Dermis microvascular lymphatic vessel endothelial cell (primary cell): ENCODE results near the gene OR2AT4. TPM values are rescaled to one million over a fixed set of nuclear protein-coding genes. Genes with fewer than 3 reads are reported as not detected.
A peak's percentile ranks its signal among the peaks of the same experiment; 100 is the strongest.
"Not testable (repeated sequence)": the region's sequence is repeated elsewhere in the genome, so short reads cannot be mapped to it uniquely, and the experiment has no call there.

Experiments
- DNase-seq, 2 donors: peaks; one replicate each; pipeline versions ENCODE4 v3.0.0 to v3.0.0-alpha.2; 2010; ENCODE audit warnings: low read depth in 2 of 2
- total RNA-seq: library from RNA; depleted of rRNA; stranded (reverse); fragments of >200 nt; gene quantifications from 2 replicates; pipeline ENCODE4 v1.2.1, GENCODE V29; 2014

Gene OR2AT4
- total RNA-seq, 1 donor from 2014 or later = not detected

DNA sequence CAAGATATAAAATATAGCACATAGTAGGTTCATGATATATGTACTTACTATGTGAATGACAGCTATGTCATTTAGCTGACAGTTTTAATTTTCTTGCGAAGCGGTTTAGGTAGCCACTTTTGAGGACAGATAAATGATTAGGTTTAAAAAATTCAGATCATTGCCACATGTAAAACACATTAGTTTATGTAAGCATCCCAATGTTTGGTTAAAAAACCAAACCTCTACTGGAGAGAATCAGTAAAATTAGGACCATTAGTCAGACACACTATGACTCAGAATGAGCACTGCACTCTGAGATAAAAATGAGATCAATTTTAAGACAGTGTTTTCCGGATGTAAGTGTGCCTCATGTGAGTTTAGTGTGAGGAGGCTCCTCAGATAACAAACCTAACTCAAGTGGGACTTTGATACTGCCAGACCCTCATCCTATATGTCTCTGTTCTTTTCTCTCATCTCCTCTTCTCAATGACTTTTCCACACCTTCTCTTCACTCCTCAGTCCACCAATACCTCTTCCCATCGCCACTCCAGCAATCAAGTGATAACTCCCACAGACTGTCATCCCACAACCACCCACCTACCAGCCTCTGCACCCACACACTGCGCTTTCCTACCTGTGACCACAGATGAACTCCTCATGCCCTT lies 6.8 kb upstream of the OR2AT4 start:
- DNase-seq = peak in 1 of 2 donors; percentile 9

DNA sequence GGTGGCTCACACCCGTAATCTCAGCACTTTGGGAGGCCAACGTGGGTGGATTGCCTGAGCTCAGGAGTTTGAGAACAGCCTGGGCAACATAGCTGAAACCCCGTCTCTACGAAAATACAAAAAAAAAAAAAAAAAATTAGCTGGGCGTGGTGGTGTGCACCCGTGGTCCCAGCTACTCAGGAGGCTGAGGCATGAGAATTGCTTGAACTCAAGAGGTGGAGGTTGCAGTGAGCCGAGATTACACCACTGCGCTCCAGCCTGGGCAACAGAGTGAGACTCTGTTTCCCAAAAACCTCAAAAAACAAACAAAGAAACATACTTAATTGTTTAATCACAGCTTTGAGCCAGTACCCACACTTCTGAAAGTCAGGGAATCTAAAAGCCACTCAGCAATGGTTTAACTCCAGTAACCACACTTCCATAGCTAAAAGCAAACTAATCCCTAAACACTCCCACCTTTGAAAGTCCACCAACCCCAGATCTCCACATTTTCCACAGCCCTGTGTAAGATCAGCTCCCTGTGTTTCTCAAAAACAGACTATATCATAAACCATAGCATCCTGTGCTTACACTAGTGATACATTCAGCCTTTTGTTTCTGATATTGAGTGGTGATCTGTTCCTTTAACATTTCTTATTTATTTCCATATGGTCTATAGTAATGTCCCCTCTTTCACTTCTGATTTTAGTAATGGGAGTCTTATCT lies 4.9 kb upstream of the OR2AT4 start:
- no peak for DNase-seq

DNA sequence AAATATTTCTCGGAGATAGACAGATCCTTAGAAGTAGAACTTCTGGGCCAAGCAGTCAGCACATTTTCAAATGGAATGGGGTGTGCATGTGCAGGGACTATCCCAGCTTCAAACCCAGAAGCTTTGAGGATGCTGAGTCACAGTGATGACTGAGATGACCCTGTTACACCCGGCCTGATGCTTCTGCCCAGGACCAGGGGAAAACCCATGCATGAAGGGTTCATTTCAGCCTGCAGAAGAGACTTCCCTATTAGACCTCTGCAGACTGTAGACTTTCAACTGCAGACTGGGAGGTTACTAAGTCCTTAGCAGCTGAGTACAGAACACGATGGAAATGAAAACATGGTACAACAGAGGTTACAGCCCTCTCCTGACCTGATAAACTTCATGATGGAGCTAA lies 3.6 kb upstream of the OR2AT4 start:
- DNase-seq = peak in 1 of 2 donors; percentile 59

- no peak for DNase-seq
Observed at GRCh38 chr11:75099635-75100034, 3.0 kb upstream of the OR2AT4 start.

GRCh38 chr11:75098835-75099439 lies 2.3 kb upstream of the OR2AT4 start:
- not testable (repeated sequence) for DNase-seq

DNA sequence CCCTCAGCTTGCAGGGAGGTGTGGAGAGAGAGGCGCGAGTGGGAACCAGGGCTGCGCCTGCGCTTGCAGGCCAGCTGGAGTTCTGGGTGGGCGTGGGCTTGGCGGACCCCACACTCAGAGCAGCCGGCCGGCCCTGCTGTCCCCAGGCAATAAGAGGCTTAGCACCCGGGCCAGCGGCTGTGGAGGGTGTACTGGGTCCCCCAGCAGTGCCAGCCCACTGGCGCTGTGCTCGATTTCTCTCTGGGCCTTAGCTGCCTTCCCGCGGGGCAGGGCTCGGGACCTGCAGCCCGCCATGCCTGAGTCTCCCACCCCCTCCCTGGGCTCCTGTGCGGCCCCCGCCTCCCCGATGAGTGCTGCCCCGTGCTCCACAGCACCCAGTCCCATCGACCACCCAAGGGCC lies 1.5 kb upstream of the OR2AT4 start:
- not testable (repeated sequence) for DNase-seq

GRCh38 chr11:75097173-75097557 lies 489 bp upstream of the OR2AT4 start:
- no peak for DNase-seq

GRCh38 chr11:75094382-75094781 lies 2.3 kb downstream of the OR2AT4 start:
- not testable (repeated sequence) for DNase-seq

GRCh38 chr11:75090671-75091177 lies 6.0 kb downstream of the OR2AT4 start:
- no peak for DNase-seq

- no peak for DNase-seq
Observed at GRCh38 chr11:75087319-75088305, 9.1 kb downstream of the OR2AT4 start.

DNA sequence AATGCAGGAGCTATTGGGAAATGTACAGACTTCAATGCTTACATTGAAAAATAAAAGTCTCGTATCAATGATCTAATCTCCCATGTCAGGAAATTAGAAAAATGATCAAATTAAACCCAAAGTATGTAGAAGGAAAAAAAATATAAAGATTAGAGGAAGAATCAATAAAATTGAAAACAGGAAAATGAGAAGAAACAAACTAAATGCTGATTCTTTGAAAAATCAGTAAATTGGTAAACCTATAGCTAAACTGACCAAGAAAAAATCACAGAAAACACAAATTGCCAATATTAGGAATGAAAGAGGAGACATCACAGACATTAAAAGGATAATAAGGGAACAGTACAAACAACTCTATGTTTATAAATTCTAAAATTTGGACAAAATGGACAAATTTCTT lies 11.8 kb downstream of the OR2AT4 start:
- DNase-seq = no peak

- no peak for DNase-seq
Observed at GRCh38 chr11:75083217-75083605, 13.5 kb downstream of the OR2AT4 start.

DNA sequence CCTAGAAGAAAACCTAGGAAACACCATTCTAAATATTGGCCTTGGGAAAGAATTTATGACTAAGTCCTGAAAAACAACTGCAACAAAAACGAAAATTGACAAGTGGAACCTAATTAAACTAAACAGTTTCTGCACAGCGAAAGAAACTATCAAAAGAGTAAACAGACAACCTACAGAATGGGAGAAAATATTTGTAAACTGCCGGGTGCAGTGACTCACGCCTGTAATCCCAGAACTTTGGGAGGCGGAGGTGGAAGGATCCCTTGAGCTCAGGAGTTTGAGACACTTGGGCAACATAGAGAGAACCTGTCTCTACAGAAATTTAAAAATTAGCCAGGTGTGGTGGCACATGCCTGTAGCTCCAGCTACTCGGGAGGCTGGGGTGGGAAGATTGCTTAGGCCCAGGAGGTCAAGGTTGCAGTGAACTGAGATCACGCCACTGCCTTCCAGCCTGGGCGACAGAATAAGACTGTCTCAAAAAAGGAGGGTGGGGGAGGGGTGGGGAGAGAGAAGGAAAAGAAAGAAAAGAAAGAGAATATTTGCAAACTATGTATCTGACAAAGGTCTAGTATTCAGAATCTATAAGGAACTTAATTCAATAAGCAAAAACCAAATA lies 14.0 kb downstream of the OR2AT4 start:
- no peak for DNase-seq

- no peak for DNase-seq
Observed at GRCh38 chr11:75079546-75079945, 17.1 kb downstream of the OR2AT4 start.

DNA sequence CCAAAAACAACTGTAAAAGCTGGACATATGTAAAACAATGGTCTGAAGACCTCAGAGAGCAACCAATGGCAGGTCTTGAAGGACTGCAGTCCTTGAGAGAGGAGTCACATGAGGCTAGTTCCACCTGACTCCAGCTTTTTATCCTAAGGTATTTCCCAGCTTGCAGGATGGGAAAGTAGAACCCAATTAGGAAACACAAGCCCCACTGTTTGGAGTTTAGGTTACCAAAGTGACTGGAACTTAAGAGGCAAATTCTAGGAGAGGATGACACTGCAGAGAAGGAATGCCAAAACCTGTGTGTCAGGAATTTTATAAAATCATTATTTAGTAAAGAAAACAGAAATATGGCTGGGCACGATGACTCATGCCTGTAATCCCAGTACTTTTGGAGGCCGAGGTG lies 18.4 kb downstream of the OR2AT4 start:
- DNase-seq = no peak

DNA sequence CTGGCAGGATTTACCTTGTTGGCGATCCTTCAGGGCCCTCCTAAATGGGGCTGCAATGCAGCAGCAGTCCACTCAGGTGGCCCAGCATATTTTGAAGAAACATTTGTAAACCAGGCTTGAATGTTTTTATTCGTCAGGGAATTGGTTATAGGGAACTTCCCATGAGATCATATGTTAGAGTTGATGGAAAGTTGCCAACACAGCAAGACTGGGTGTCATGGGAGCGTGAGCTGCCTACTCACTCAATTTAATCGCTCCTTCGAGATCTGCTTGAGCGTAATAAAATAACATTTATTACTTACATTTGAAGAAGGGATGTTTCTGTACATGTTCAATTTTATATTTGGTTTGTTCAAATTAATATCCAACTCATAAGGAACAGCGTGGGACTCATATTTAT lies 19.4 kb downstream of the OR2AT4 start:
- DNase-seq = peak; percentile 5 to 28

DNA sequence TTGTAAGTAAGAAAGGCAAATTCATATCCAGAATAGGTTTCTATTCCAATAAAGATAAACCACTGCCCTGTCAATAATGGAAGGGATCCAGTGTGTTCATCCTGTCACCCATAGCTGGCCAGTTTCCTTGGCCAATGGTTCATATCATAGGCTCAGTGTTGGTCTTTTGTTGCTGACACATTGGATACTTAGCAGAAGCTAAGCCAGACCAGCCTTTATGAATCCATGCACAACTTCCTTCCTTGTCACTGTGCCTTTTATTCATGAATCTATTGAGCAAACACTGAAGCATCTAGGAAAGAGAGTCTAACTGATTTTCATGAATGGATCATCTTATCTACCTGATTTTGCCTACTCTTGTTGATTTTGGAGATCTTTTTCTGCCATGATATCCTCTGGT lies 20.0 kb downstream of the OR2AT4 start:
- no peak for DNase-seq

- DNase-seq = no peak
Observed at GRCh38 chr11:75073459-75074190, 23.1 kb downstream of the OR2AT4 start.

DNA sequence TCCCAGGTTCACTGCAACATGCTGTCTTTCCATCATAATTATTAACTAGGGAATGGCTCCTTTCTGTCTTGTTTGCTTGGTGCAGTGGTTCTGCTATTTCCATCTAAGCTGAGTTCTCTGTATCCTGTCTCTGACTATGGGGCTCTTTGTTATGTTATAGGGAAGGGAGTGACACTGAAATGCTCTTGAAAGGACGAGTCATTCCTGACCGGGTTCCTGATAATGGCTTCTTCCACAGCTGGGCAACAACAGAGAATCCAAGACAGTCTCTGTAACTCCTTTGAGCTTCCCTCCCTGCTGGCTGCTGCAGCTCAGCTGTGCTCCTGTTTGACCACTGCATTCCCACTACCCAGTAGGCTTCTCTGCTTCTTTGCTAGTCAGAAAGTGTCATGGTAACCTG lies 24.1 kb downstream of the OR2AT4 start:
- DNase-seq = no peak

DNA sequence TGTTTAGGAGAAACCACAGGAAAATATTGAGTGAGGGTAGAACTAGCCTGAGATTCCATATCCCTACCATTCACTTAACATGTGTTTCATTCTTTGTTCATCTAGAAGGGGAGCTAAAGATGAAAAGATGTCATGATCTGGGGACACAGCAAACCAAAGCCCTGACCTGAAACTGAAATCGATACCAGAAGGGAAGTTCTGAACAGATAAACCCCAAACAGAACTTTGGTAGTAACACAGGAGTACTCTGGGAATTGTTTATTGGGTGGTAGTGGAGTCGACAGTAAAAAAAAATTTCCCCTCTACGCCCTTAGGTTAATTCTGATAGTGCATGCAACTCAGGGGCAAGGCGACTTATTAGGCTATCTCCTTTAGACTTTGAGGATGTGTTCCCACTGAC lies 27.2 kb downstream of the OR2AT4 start:
- no peak for DNase-seq
